ENCODE measurements around the gene GAMT.
A peak's percentile ranks its signal among the peaks of the same experiment; 100 is the strongest.

The GAMT gene

GRCh38 chr19:1385816-1386215 lies 15.5 kb downstream of the GAMT start:
- no peak for DNase-seq (ENCODE audit: low read depth, low spot score)

GRCh38 chr19:1384478-1385110 lies 16.7 kb downstream of the GAMT start:
- no peak for DNase-seq (ENCODE audit: low read depth, low spot score)

GRCh38 chr19:1384085-1384462 lies 17.3 kb downstream of the GAMT start:
- DNase-seq (ENCODE audit: low read depth, low spot score): no peak

DNA sequence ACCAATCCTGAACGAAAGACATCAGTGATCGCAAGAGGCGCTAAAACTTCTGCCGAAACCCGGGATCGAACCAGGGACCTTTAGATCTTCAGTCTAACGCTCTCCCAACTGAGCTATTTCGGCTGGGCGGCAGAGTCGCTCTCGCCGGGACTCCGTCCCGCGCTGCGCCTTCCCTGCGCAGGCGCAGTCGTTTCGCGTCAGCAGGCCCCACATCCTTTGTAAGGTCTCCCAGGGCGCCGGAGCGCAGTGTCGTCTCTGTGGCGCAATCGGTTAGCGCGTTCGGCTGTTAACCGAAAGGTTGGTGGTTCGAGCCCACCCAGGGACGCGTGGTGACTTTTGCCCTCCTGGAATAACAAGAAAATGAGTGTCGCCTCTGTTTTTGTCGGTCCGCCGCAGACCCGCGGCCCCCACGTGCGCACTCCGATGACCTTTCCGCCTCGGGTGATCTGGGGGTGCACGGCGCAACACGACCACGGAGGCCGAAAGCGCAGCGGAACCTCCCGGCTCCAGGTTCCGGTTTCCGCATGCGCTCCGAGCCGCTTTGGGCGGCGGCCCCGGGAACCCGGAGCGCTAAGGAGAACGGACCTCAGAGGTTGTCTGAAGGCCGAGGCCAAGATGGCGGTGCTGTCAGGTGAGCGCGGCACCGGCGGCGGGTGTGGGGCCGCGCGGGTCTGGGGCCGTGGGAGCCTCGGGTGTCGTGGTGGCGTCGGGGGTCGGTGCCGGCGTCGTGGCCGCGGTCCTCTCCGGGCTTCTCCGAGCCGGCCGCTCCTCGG lies 17.8 kb downstream of the GAMT start, which contains the start of gene NDUFS7:
Gene NDUFS7 (plus strand): TSS at position 596 of the 773 bp plus-strand sequence. CDS start 20 bp downstream, at position 616.
- peak; percentile 57 for DNase-seq (ENCODE audit: low read depth, low spot score)

GRCh38 chr19:1383017-1383311 lies 18.4 kb downstream of the GAMT start:
- DNase-seq (ENCODE audit: low read depth, low spot score): no peak

DNA sequence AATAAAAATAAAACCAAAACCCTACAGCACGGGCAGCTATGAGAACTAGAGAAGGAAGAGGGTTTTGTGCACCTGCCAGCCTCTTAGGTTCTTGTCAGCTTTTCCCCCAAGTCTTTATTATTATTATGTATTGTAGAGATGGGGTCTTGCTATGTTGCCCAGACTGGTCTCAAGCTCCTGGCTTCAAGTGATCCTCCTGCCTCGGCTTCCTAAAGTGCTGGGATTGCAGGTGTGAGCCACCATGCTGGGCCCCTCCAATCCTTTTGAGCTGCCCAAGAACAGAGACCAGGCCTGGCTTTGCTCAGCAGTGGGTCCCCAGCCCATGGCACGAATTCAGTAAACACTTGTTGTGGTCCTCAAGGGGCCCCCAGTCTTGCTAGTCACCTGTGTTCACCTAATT lies 19.1 kb downstream of the GAMT start:
- DNase-seq (ENCODE audit: low read depth, low spot score): no peak

DNA sequence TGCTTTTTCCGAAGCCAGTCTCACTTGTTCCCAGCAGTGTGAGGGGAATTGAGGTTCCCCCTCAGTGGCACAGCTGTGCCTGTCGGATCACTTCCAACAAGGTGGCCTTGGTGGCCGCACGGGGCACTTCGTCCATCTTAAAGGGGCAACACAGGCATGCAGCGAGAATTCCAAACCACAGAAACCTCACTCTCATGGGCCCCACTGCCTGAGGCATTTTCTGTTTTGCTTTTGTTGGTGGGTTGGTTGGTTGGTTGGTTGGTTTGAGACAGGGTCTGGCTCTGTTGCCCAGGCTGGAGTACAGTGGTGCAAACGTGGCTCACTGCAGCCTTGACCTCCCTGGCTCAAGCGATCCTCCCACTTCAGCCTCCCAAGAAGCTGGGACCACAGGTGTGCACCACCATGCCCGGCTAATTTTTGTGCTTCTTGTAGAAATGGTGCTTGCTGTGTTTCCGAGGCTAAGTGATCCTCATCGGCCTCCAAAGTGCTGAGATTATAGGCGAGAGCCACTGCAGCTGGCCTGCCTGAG lies 21.3 kb downstream of the GAMT start:
- DNase-seq (ENCODE audit: low read depth, low spot score): no peak

DNA sequence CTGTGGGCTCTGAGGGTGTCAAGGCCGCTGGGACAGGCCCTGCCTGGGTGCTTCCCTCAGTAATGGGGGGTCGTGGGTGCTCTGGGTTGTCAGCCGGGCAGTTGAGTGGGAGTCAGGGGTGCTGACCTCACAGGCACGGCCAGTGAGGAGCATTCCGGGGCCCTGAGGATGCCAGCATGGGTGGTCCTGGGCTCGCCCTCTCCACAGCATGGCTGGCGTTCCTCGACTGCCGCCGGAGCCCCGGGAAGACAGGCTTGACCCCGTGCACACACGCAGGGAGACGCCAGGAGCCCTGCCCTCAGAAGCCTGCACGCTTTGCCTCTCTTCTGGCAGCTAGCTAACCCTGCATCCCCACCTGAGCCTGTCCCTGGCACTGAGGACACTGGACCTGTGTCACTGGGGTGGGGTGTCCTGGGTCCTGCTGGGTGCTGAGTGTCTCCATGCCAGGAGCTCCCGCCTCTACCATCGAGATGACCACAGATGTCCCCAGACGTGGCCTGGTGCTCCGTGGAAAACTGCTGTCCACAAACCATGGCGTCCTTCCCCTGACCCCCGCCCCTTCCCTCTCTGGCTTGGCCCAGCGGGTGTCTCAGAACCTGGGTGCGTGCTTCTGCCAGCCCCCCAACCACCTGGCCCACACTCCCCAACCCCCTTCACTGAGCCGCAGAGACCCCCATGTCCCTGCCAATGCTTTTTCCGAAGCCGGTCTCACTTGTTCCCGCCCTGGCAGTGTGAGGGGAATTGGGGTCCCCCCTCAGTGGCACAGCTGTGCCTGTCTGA lies 22.0 kb downstream of the GAMT start:
- no peak for DNase-seq (ENCODE audit: low read depth, low spot score)

DNA sequence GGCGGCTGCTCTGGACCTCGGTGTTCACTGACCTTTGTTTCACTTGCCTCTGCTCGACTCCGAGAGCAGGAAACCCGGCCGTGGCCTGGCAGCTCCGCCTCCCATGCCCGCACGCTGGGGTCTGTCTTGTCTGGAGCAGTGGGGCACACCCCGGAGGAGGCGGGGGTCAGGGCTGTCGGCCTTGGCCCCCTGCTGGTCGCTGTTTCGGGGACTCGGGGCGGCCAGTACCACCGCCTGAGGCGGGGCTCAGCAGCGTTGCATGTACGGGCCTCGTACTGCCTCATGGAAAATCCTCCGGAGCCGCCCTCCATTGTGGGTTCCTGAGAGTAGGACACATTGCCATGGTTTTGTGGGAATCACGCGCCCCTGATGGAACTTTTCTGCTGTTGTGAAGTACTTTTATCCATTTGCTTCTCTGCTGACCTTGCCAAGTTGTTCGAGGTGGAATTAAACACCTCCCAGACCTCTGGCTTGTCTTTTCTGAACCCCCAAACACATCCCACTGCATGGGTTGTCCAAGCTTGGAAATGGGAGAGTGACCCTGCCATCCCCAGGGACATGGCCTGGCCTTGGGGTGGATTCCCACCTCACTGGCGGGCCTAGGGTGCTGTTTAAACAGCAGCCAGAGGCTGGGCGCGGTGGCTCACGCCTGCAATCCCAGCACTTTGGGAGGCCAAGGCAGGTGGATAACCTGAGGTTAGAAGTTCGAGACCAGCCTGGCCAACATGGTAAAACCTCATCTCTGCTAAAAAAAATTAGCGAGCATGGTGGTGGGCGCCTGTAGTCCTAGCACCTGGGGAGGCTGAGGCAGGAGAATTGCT lies 23.2 kb downstream of the GAMT start:
- no peak for DNase-seq (ENCODE audit: low read depth, low spot score)

GRCh38 chr19:1377176-1377964 lies 24.0 kb downstream of the GAMT start:
- no peak for DNase-seq (ENCODE audit: low read depth, low spot score)

DNA sequence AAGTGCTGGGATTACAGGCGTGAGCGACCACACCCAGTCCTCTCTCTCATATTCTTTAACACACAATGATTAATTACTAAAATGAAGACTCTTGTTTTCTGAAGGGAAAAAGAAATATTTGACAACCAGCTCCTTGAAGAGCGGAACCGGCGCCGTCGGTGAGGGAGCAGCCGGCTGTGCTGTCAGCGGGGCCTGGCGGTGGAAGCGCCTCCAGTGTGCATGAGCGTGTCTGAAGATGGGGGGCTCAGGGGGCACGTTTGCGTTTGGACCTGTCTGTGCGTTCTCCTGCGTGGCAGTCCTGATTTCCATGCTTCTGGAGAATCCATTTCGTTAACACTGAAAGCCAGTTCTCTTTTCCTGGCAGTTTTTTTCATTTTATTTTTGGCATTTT lies 24.9 kb downstream of the GAMT start:
- DNase-seq (ENCODE audit: low read depth, low spot score): no peak

GRCh38 chr19:1374250-1374577 lies 27.1 kb downstream of the GAMT start:
- DNase-seq (ENCODE audit: low read depth, low spot score): no peak

DNA sequence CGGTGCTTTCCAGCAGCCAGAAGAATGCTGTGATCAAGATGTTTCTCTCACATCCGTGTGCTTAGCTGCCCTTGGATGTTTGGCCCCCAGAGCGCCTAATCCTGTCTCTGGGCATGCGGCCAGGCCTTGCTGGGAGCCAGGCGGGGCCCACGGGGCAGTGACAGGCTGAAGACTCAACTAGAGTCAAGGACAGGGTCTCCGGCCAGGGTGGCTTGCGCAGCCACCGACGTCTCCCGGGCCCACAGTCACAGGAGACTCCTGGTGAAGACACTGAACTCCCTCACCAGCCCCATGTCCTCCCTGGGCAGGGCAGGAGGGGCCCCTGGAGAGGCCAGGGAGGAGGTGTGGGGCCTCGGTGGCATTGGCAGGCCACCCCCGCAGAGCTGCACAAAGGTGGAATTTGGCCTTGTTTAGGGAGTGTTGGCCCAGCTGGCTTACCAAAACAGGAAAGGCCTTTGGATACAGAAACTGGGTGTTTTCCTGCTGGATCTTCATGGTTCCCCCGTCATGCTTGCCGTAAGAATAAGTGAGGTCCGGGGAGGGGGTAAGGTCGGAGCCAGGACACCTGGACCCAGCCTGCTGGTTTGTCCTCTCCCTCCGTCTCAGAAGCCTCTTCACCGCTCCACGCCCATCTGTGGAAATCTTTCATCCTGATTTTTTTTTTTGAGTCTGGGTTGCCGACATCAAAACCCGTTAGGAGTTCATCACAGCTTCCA lies 27.6 kb downstream of the GAMT start:
- no peak for DNase-seq (ENCODE audit: low read depth, low spot score)

DNA sequence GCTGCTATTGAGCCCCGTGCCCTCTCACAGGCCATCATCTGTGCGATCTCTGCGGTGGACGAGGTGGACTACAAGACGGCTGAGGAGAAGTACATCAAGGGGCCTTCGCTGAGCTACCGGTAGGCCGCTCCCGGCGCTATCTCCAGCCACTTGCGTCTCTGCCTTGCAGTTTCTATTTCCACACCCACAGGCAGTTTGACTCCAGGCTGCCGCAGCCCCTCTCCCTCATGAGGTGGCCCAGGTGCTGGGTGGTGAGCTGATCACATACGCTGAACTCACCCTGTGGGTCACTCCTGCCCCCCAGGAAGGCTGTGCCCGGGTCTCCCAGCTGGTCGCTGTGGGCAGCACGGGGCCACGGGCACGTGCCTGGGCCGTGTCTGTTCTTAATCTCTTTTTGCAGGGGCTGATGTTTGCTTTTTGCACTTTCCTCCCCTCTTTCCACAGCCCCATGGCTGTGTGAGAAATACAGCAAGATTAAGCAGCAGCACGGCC lies 28.3 kb downstream of the GAMT start:
- no peak for DNase-seq (ENCODE audit: low read depth, low spot score)

GRCh38 chr19:1370579-1371361 lies 30.6 kb downstream of the GAMT start:
- DNase-seq (ENCODE audit: low read depth, low spot score): no peak

DNA sequence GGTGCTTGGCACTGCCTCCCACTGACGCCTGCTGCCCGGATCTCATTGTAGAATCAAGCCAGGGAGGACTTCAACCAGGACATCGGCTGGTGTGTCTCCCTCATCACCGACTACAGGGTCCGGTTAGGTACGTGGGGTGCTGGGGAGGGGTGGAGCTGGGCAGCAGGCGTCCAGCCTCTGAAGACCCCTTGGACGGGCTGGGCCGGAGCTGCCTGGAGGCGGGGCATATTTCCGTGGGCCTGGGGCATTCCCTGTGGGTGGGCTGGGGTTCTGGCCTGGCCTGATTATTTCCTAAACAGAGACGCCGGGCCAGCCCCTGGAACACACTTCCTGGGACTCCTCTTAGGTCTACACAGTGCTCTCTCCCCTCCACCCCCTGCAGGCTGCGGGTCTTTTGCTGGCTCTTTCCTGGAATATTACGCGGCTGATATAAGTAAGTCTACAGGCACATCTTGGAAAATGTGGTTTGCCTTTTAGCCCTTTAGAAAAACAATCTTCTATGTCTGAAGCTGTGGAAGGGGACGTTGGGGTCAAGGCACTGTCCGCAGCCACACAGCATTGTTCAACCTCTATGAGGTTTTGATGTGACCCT lies 32.0 kb downstream of the GAMT start:
- no peak for DNase-seq (ENCODE audit: low read depth, low spot score)

- no peak for DNase-seq (ENCODE audit: low read depth, low spot score)
Measured at GRCh38 chr19:1366899-1367870, 34.2 kb downstream of the GAMT start.

DNA sequence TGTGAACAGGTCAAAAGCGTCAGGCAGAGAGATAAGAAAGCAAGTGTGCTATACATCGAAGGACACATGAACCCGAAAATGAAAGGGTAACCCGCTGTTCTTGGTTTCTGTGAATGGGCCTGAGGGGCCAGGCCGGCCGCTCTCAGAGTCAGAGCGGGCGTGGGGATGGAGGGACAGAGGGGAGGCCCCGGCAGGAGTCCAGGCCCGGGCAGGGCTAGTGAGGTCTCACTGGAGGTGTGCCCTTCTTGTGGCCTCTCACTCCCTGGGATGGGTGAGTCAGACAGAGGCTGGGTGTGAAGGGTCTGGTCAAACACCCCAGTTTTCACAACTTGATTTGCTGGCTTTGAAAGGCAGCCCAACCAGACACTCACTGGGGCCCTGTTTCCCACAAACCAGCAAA lies 35.0 kb downstream of the GAMT start:
- DNase-seq (ENCODE audit: low read depth, low spot score): no peak
